B cell (primary cell): ENCODE results near the gene EPB41L1. TPM values are rescaled to one million over a fixed set of nuclear protein-coding genes. Genes with fewer than 3 reads are reported as not detected.

Source experiments
- ATAC-seq: fragments of 200-7000 bp; cut with Tn5 transposase; one replicate; pipeline ENCODE4 v1.10.0; 2021; ENCODE audit warnings: low read depth, mild to moderate bottlenecking, moderate number of reproducible peaks, moderate library complexity
- CTCF ChIA-PET: fragments of 350-600 bp; sonication (Branson Sonifier 250); formaldehyde crosslinking; loops from one replicate; lab custom pipeline; 2021; ENCODE audit warnings: antibody characterized with exemption, inconsistent platforms; lab: Charles Lee
- POLR2A ChIA-PET: fragments of 350-600 bp; sonication (Branson Sonifier 250); formaldehyde crosslinking; loops from one replicate; lab custom pipeline; 2021; ENCODE audit warnings: antibody characterized with exemption; lab: Charles Lee
- DNase-seq: peaks from one replicate; pipeline ENCODE4 v3.0.0; 2013
- H2AFZ ChIP-seq: 2 replicates; pipeline ENCODE4 v1.6.1; 2012; ENCODE audit warnings: mild to moderate bottlenecking, low read depth, low read length; ENCODE audit not compliant: insufficient read depth, poor library complexity, severe bottlenecking
- H3K27ac ChIP-seq, 2 donors: 1 replicate in 1 of 2; 2 replicates in 1 of 2; pipeline ENCODE4 v1.5.1; 2012 to 2013; ENCODE audit warnings: low read length in 2 of 2, mild to moderate bottlenecking in 2 of 2, moderate library complexity in 1 of 2
- H3K27me3 ChIP-seq, 4 experiments: fragments of 200-600 bp in 1 of 4; sonication (generic) in 1 of 4; replicated peaks in 1 of 4; 1 replicate in 2 of 4; 2 replicates in 2 of 4; pipeline versions ENCODE4 v1.6.1 to v1.7.0; 2013 to 2016; ENCODE audit warnings: low read length in 3 of 4, mild to moderate bottlenecking in 2 of 4, mixed read lengths in 1 of 4, moderate library complexity in 1 of 4; ENCODE audit not compliant: insufficient read depth in 4 of 4, control insufficient read depth in 3 of 4; ENCODE audit errors: control extremely low read depth in 1 of 4
- H3K36me3 ChIP-seq, 2 experiments: replicated peaks in 1 of 2; 1 replicate in 1 of 2; 2 replicates in 1 of 2; pipeline versions ENCODE4 v1.6.1 to v1.7.1; 2013; ENCODE audit warnings: low read length in 1 of 2; ENCODE audit not compliant: insufficient read depth in 2 of 2, control insufficient read depth in 1 of 2; ENCODE audit errors: control extremely low read depth in 1 of 2, extremely low read depth in 1 of 2
- H3K4me1 ChIP-seq, 2 donors: fragments of 200-600 bp in 1 of 2; sonication (generic) in 1 of 2; 1 replicate in 1 of 2; 2 replicates in 1 of 2; pipeline versions ENCODE4 v1.5.1 to v1.6.1; 2013 to 2017; ENCODE audit warnings: low read length in 2 of 2; ENCODE audit not compliant: control insufficient read depth in 2 of 2, insufficient read depth in 2 of 2
- H3K4me2 ChIP-seq: replicated peaks from 2 replicates; pipeline ENCODE3; 2012; ENCODE audit warnings: mild to moderate bottlenecking, low read depth, low read length; ENCODE audit not compliant: poor library complexity, severe bottlenecking
- H3K4me3 ChIP-seq, 5 experiments: fragments of 200-600 bp in 1 of 5; sonication (generic) in 1 of 5; 1 replicate in 3 of 5; 2 replicates in 2 of 5; pipeline versions ENCODE4 v1.5.1 to v1.7.0; 2011 to 2016; ENCODE audit warnings: low read length in 4 of 5, mild to moderate bottlenecking in 4 of 5, low read depth in 2 of 5, control low read depth in 1 of 5, moderate library complexity in 1 of 5; ENCODE audit not compliant: insufficient read depth in 1 of 5; ENCODE audit errors: control extremely low read depth in 1 of 5, extremely low read depth in 1 of 5
- H3K79me2 ChIP-seq: fragments of 200-600 bp; sonication (generic); one replicate; pipeline ENCODE4 v1.6.0; 2016; ENCODE audit warnings: low read length; ENCODE audit not compliant: control insufficient read depth, insufficient read depth
- H3K9ac ChIP-seq: fragments of 200-600 bp; sonication (generic); 2 replicates; pipeline ENCODE4 v1.6.1; 2017; ENCODE audit warnings: mild to moderate bottlenecking, low read length, moderate library complexity
- H3K9me3 ChIP-seq, 3 donors: one replicate each; pipeline versions ENCODE4 v1.6.1 to v1.7.1; 2013; ENCODE audit warnings: low read length in 2 of 3; ENCODE audit not compliant: control insufficient read depth in 2 of 3, insufficient read depth in 1 of 3; ENCODE audit errors: control extremely low read depth in 1 of 3
- H4K20me1 ChIP-seq: 2 replicates; pipeline ENCODE4 v1.6.0; 2012; ENCODE audit warnings: mild to moderate bottlenecking, low read length; ENCODE audit not compliant: insufficient read depth, control insufficient read depth, poor library complexity, severe bottlenecking
- H3K27ac Mint-ChIP-seq: one replicate; pipeline ENCODE4 v1.8.0; 2021; ENCODE audit warnings: mixed read lengths
- H3K27me3 Mint-ChIP-seq: one replicate; pipeline ENCODE4 v1.8.0; 2021; ENCODE audit warnings: mixed read lengths
- H3K4me1 Mint-ChIP-seq: one replicate; pipeline ENCODE4 v1.8.0; 2021; ENCODE audit warnings: mixed read lengths
- H3K4me3 Mint-ChIP-seq: one replicate; pipeline ENCODE4 v1.8.0; 2021; ENCODE audit warnings: mixed read lengths
- H3K9me3 Mint-ChIP-seq: one replicate; pipeline ENCODE4 v1.8.0; 2022; ENCODE audit warnings: mixed read lengths; ENCODE audit not compliant: insufficient read depth
- EZH2 ChIP-seq: IDR thresholded peaks from 2 replicates; pipeline ENCODE4 v1.6.1; 2012; ENCODE audit warnings: borderline replicate concordance, low read depth, mild to moderate bottlenecking, moderate library complexity, low read length; ENCODE audit not compliant: insufficient read depth, poor library complexity, severe bottlenecking
- whole genome bisulfite sequencing: methylation state at CpG from one replicate; pipeline ENCODE4 v1.1.5; 2013; ENCODE audit warnings: missing lambda C conversion rate; ENCODE audit not compliant: insufficient coverage; 5-methylcytosine and 5-hydroxymethylcytosine counted together
- intact Hi-C: fragments of 100-400 bp; cut with micrococcal nuclease; formaldehyde crosslinking; loops from one replicate; pipeline ENCODE4 v1.10.0; 2022
- polyA plus RNA-seq: library from polyadenylated mRNA; depleted of rRNA; stranded (reverse); fragments of >200 nt; gene quantifications from 2 replicates; pipeline ENCODE4 v1.2.3, GENCODE V29; 2012
- total RNA-seq, 2 donors: library from RNA; stranded (reverse); fragments of 120-200 nt in 1 of 2; gene quantifications; 1 replicate in 1 of 2; 2 replicates in 1 of 2; pipeline versions ENCODE4 v1.2.3 to v1.2.4, GENCODE V29; 2013 to 2022
- TF ChIP-seq, protein P1 (sequence below): fragments of 200-600 bp; IDR thresholded peaks from one replicate; pipeline ENCODE4 v1.8.0; 2022; ENCODE audit warnings: antibody characterized with exemption, mild to moderate bottlenecking

EPB41L1 gene
- total and polyA plus RNA-seq, 2 donors (not counting 1 experiment from before 2014, with no cell fraction given): 0.12 to 1.3 TPM

DNA sequence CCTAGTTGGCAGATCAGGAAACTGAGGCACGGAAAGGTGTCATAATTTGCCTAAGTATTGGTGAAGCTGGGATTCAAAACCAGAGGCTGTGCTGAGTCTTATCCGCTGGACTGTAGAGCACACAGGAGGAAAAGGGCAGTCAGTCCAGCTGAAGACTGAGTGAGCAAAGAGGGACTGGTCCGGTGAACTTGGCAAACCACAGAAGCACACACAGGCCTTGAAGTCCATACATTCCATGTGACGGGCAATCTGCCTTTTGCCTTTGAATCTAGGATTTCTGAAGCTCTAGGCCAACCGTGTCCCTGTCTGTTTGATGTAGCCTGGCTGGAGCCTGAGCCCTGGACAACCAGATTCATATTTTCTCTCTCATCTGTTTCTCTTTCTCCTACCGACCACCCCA, 34.3 kb upstream of the EPB41L1 start:
- no peak overlapping the region for H3K4me3 ChIP-seq
- no peaks in the 10 kb centered on the region for H3K27me3 ChIP-seq
- Mint-ChIP-seq H3K4me1 (peaks cover 2% of the 10 kb centered on the region), H3K9me3 (no peaks in the 10 kb centered on the region), H3K4me3 (no peak overlapping the region), H3K27me3 (peaks cover 19% of the 10 kb centered on the region), H3K27ac (no peak overlapping the region)
- intact Hi-C loops: no loop called here
- ATAC-seq (no peak), DNase-seq (no peak)
- no peaks in the 10 kb centered on the region for H3K36me3 ChIP-seq
- no peaks in the 10 kb centered on the region for H3K9me3 ChIP-seq
- H4K20me1 ChIP-seq: no peaks in the 10 kb centered on the region
- no peaks in the 10 kb centered on the region for H3K79me2 ChIP-seq
- no peak overlapping the region for H3K4me2 ChIP-seq
- H3K27ac ChIP-seq: no peak overlapping the region
- H3K9ac ChIP-seq: no peak overlapping the region
- 85% methylated on average over 6 of the region's 6 CpGs for whole genome bisulfite sequencing
- peaks cover 0 to 4% of the 10 kb centered on the region in 2 donors for H3K4me1 ChIP-seq
- H2AFZ ChIP-seq: no peak overlapping the region
- CTCF ChIA-PET: interaction anchor here (0.5 to 1.5 kb wide), 2 partner anchors 14 to 19 kb away, joined by 3 read pairs; no protein-coding TSS in a partner anchor
- TF ChIP-seq, protein P1, sequence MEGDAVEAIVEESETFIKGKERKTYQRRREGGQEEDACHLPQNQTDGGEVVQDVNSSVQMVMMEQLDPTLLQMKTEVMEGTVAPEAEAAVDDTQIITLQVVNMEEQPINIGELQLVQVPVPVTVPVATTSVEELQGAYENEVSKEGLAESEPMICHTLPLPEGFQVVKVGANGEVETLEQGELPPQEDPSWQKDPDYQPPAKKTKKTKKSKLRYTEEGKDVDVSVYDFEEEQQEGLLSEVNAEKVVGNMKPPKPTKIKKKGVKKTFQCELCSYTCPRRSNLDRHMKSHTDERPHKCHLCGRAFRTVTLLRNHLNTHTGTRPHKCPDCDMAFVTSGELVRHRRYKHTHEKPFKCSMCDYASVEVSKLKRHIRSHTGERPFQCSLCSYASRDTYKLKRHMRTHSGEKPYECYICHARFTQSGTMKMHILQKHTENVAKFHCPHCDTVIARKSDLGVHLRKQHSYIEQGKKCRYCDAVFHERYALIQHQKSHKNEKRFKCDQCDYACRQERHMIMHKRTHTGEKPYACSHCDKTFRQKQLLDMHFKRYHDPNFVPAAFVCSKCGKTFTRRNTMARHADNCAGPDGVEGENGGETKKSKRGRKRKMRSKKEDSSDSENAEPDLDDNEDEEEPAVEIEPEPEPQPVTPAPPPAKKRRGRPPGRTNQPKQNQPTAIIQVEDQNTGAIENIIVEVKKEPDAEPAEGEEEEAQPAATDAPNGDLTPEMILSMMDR: no peak
- no peak for TF ChIP-seq EZH2
- POLR2A ChIA-PET: no interaction called here

GRCh38 chr20:36120991-36121390, 33.5 kb upstream of the EPB41L1 start:
- no peak overlapping the region for H3K9ac ChIP-seq
- 78% methylated on average over 5 of the region's 7 CpGs for WGBS
- peaks cover 24% of the 10 kb centered on the region for H3K27me3 Mint-ChIP-seq
- H3K79me2 ChIP-seq: no peaks in the 10 kb centered on the region
- H3K27ac Mint-ChIP-seq: no peak overlapping the region
- H3K27me3 ChIP-seq: no peaks in the 10 kb centered on the region
- no peak for DNase-seq
- intact Hi-C loops: no loop called here
- H3K4me2 ChIP-seq: no peak overlapping the region
- ATAC-seq: no peak
- H3K36me3 ChIP-seq: no peaks in the 10 kb centered on the region
- no peaks in the 10 kb centered on the region for H3K9me3 ChIP-seq
- H3K4me1 ChIP-seq: peaks cover 0 to 8% of the 10 kb centered on the region in 2 donors
- no peak overlapping the region for H3K27ac ChIP-seq
- H3K4me3 ChIP-seq: no peak overlapping the region
- H3K4me1 Mint-ChIP-seq: peaks cover 8% of the 10 kb centered on the region
- H4K20me1 ChIP-seq: no peaks in the 10 kb centered on the region
- no peaks in the 10 kb centered on the region for H3K9me3 Mint-ChIP-seq
- TF ChIP-seq, protein P1: no peak
- no peak for TF ChIP-seq EZH2
- H2AFZ ChIP-seq: no peak overlapping the region
- no peak overlapping the region for H3K4me3 Mint-ChIP-seq
- CTCF ChIA-PET: interaction anchor here (1.5 kb wide), 1 partner anchor 18 kb away, joined by 3 read pairs; no protein-coding TSS in a partner anchor
- POLR2A ChIA-PET: no interaction called here
